Fibroblast of villous mesenchyme (primary cell): ENCODE results near the gene PUSL1. TPM values are rescaled to one million over a fixed set of nuclear protein-coding genes. Genes with fewer than 3 reads are reported as not detected.

ENCODE experiments used
- DNase-seq: peaks from one replicate; pipeline ENCODE4 v3.0.0-alpha.2; 2010; ENCODE audit warnings: low read depth
- H3K4me3 ChIP-seq: 2 replicates; pipeline ENCODE4 v1.5.1; 2011; ENCODE audit warnings: low read depth, mild to moderate bottlenecking, low read length
- total RNA-seq: library from RNA; depleted of rRNA; stranded (reverse); fragments of >200 nt; gene quantifications from 2 replicates; pipeline ENCODE4 v1.2.3, GENCODE V29; 2012
- TF ChIP-seq, protein P1 (sequence below): IDR thresholded peaks from 2 replicates; pipeline ENCODE4 v1.5.1; 2012; ENCODE audit warnings: low read depth, mild to moderate bottlenecking, low read length; ENCODE audit not compliant: insufficient read depth

PUSL1 gene
- total RNA-seq, 1 donor = 25.0 TPM

DNA sequence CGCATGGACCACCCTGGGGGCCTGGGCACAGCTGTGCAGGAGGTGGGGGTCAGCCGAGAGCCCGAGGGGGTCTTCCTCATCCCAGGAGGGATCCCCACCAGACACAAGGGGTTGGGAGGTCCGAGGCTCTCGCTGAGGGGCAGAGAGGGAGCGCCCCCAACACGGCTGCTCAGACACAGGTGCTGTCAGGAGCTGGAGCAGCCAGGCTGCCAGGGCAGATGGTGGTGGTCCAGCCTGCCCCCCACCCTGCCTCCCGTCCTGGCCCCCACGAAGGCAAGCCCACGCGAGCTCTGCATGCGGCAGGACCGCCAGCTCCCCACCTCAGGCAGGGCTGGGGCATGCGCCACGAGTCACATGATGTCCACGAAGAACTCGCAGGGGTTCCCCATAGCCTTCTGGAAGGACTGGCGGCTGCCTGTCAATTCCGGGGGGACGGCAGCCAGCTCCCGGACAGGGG lies 27.4 kb downstream of the PUSL1 start:
- no peak for DNase-seq
- H3K4me3 ChIP-seq = no peak overlapping the region
- TF ChIP-seq, protein P1, sequence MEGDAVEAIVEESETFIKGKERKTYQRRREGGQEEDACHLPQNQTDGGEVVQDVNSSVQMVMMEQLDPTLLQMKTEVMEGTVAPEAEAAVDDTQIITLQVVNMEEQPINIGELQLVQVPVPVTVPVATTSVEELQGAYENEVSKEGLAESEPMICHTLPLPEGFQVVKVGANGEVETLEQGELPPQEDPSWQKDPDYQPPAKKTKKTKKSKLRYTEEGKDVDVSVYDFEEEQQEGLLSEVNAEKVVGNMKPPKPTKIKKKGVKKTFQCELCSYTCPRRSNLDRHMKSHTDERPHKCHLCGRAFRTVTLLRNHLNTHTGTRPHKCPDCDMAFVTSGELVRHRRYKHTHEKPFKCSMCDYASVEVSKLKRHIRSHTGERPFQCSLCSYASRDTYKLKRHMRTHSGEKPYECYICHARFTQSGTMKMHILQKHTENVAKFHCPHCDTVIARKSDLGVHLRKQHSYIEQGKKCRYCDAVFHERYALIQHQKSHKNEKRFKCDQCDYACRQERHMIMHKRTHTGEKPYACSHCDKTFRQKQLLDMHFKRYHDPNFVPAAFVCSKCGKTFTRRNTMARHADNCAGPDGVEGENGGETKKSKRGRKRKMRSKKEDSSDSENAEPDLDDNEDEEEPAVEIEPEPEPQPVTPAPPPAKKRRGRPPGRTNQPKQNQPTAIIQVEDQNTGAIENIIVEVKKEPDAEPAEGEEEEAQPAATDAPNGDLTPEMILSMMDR = no peak

DNA sequence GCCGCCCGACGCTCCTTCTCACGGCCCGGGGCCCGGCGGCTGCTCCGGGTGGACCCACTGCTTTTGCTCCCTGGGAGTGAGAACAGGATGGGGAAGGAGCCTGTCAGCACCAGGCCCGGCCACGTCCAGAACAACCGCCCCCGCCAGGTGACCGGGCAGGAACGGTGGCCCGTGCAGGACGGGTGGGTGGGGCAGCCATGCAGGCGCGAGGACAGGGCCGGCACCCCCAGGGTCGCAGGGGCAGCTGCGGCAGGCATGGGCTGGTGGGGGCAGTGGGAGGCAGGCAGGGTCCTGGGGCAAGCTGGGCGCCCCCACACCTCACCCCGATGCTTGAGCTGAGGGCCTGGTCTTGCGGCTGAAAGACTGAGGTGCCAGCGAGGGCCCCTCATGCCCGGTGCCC lies 28.0 kb downstream of the PUSL1 start:
- TF ChIP-seq, protein P1 = no peak
- H3K4me3 ChIP-seq = no peak overlapping the region
- DNase-seq = no peak

DNA sequence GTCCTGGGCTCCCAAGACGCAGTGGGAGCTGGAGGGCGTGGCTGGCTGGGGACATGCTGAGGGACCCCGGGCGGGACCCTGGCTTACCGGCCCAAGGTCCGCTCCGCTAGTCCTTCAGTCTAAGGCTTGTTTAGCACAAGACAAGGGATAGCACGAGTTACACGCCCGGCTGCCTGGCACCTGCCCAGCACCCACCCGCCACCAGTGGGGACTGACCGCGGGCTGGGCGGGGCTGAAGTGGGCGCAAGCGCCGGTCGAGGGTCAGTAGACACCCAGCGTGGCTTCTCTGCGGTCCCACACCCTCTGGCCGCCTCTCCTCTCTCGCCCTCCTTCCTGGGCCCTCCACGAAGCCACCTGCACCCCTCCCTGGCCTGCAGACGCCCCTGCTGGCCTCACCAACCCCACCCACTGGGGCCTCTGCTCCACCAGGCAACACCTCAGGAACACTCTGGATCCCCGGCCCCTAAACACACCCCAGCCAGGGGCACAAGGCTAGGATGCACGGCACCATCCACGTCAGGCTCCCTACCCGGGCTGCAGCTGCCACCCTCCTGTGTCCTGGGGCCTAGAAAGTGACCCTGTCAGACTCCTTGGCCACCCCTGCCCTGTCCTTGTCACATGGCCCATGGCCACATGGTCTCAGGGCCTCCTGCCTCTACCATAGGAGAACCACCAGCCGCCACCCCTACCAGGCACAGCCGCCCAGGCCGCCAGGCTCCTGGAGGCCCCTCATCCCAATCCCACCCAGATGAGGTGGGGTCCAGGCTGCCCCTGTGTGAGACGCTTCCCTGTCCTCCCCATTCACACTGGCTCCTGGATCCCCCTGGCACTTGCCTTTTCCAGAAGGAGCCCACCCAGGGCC lies 28.8 kb downstream of the PUSL1 start:
- TF ChIP-seq, protein P1 = no peak
- no peak overlapping the region for H3K4me3 ChIP-seq
- DNase-seq = no peak

DNA sequence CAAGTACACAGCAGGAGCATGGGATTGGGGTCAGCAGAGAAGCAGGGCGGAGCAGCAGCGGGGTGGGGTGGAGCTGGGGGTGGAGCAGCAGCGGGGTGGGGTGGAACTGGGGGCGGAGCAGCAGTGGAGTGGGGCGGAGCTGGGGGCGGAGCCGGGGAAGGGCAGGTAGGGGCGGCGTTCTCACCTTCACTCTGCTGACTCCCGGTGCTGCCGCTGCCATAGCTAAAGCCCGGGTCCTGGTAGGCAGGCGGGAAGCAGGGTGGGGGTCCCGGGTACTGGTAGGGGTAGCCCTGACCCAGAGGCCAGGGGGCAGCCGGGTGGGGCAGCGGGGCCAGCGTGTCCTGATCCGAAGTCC lies 29.4 kb downstream of the PUSL1 start:
- no peak overlapping the region for H3K4me3 ChIP-seq
- TF ChIP-seq, protein P1 = no peak
- no peak for DNase-seq

DNA sequence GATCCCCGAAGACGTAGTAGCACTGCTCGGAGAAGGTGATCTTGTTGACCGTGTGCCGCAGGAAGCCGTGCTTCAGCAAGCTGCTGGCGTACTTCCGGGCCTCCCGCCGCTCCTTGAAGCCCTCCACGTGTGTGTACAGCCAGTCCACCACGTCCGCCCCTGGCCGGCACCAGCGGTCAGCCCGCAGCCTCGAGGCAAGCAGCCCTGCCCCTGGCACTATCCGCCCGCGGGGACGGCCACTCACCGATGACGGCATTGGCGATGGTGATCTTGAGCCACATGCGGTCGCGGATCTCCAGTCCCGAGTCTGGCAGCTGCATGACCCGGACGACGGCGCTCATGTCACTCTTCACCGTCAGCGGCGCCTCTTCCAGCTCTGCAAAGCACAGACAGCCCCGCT lies 29.9 kb downstream of the PUSL1 start:
- no peak overlapping the region for H3K4me3 ChIP-seq
- TF ChIP-seq, protein P1 = no peak

DNA sequence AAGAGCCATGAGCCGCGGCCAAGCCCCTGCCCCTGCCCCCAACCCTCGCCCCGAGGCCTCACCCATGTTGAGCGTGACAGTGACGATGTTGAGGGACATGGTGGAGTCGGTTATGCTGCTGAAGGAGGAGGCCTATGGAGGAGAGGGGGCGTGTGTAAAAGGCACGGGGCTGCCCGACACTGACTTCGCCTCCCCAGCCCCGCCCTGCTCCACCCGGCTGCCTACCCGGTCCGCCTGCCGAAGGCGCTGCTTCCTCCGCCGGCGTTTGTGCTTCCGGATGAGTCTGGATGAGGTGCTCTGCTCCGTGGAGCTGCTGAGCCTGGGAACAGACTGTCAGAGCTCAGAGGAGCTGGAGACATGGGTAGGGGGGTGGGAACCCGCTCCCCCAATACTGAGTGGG lies 31.8 kb downstream of the PUSL1 start:
- TF ChIP-seq, protein P1 = no peak
- no peak for DNase-seq
- no peak overlapping the region for H3K4me3 ChIP-seq

More for the DNA sequence above, 29.9 kb downstream of the PUSL1 start:
- no peak for DNase-seq
